PC-3 (cell line): ENCODE data around the gene FOXI1.

ENCODE experiments used
- CTCF ChIP-seq: fragments of 300-600 bp; sonication (generic); conservative IDR thresholded peaks from 2 replicates; pipeline ENCODE4 v1.5.1; 2017; ENCODE audit warnings: antibody characterized with exemption, low read depth, mild to moderate bottlenecking, low read length
- EZH2phosphoT487 ChIP-seq: fragments of 300-600 bp; sonication (generic); IDR thresholded peaks from 2 replicates; pipeline ENCODE4 v1.6.1; 2018; ENCODE audit warnings: mild to moderate bottlenecking, antibody characterized with exemption, low read length, borderline replicate concordance

- no peak for TF ChIP-seq CTCF
- no peak for TF ChIP-seq EZH2phosphoT487
Observed at GRCh38 chr5:170087168-170087817, 18.4 kb upstream of the FOXI1 start.
